Esophagus muscularis mucosa (tissue), 3 donors: Measurements from ENCODE around the gene GSG1L2.

Experiments used
- CTCF ChIP-seq, 3 experiments: fragments of 200-600 bp in 2 of 3; fragments of 450-650 bp in 1 of 3; sonication (generic) in 2 of 3; IDR thresholded peaks; one replicate each; pipeline ENCODE4 v1.5.1; 2017 to 2019; ENCODE audit warnings: antibody characterized with exemption in 3 of 3, mild to moderate bottlenecking in 2 of 3, moderate library complexity in 1 of 3
- POLR2A ChIP-seq: fragments of 450-650 bp; IDR thresholded peaks from one replicate; pipeline ENCODE4 v1.6.1; 2017; ENCODE audit warnings: antibody characterized with exemption, moderate library complexity, mild to moderate bottlenecking, low read depth
- POLR2AphosphoS5 ChIP-seq, 2 donors: sonication (generic); formaldehyde crosslinking; IDR thresholded peaks; one replicate each; pipeline ENCODE4 v1.6.1; 2017; ENCODE audit warnings: antibody characterized with exemption in 2 of 2

DNA sequence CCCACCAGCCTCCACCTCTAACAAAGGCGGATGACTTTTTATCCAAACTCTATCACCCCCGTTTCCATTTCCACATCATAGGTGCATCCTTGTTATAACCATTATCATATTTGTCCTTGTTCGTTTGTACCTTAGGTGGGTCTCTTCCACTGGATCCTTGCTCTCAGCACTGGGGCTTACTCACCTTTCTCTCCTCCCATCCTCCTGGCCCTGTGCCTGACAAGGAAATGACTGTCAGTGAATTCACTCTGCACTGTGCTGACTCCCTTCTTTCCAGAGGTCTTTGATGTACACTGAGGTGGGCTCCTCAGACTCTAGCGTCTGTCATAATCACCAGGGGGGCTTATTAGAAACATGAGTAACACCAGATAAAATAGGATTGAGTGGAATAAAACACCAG, 3.1 kb downstream of the GSG1L2 start:
- TF ChIP-seq POLR2A (no peak), CTCF (IDR thresholded peaks at IDR 0.05) (no peak), POLR2AphosphoS5 (IDR thresholded peaks at IDR 0.05) (no peak)
